ENCODE results near the gene ZDHHC17. TPM values are rescaled to one million over a fixed set of nuclear protein-coding genes. Genes with fewer than 3 reads are reported as not detected.

ZDHHC17 gene
- total RNA-seq, 1 donor = 46.0 TPM

- DNase-seq (ENCODE audit: low read depth in 2 of 3, low spot score in 2 of 3) = no peak
Observed at GRCh38 chr12:76811976-76812375, 48.1 kb downstream of the ZDHHC17 start.

- DNase-seq (ENCODE audit: low read depth in 2 of 3, low spot score in 2 of 3) = no peak
Observed at GRCh38 chr12:76813265-76813664, 49.4 kb downstream of the ZDHHC17 start.

- no peak for DNase-seq (ENCODE audit: low read depth in 2 of 3, low spot score in 2 of 3)
Observed at GRCh38 chr12:76813972-76814371, 50.1 kb downstream of the ZDHHC17 start.

GRCh38 chr12:76820888-76821482 lies 57.1 kb downstream of the ZDHHC17 start:
- DNase-seq (ENCODE audit: low read depth in 2 of 3, low spot score in 2 of 3) = no peak

- no peak for DNase-seq (ENCODE audit: low read depth in 2 of 3, low spot score in 2 of 3)
Observed at GRCh38 chr12:76830436-76830835, 66.5 kb downstream of the ZDHHC17 start.

- DNase-seq (ENCODE audit: low read depth in 2 of 3, low spot score in 2 of 3) = no peak
Observed at GRCh38 chr12:76836633-76837032, 72.7 kb downstream of the ZDHHC17 start.

- DNase-seq (ENCODE audit: low read depth in 2 of 3, low spot score in 2 of 3) = no peak
Observed at GRCh38 chr12:76847260-76847659, 83.3 kb downstream of the ZDHHC17 start.

GRCh38 chr12:76848132-76848531 lies 84.2 kb downstream of the ZDHHC17 start:
- DNase-seq (ENCODE audit: low read depth in 2 of 3, low spot score in 2 of 3) = no peak

GRCh38 chr12:76852106-76852505 lies 88.2 kb downstream of the ZDHHC17 start:
- DNase-seq (ENCODE audit: low read depth in 2 of 3, low spot score in 2 of 3) = no peak

GRCh38 chr12:76855271-76855670 lies 91.4 kb downstream of the ZDHHC17 start:
- DNase-seq (ENCODE audit: low read depth in 2 of 3, low spot score in 2 of 3) = no peak

GRCh38 chr12:76856018-76856644 lies 92.2 kb downstream of the ZDHHC17 start:
- no peak for DNase-seq (ENCODE audit: low read depth in 2 of 3, low spot score in 2 of 3)

GRCh38 chr12:76859611-76860010 lies 95.7 kb downstream of the ZDHHC17 start:
- peak in 2 of 3 donors; percentile 52 to 84 for DNase-seq (ENCODE audit: low read depth in 2 of 3, low spot score in 2 of 3)

GRCh38 chr12:76860256-76860655 lies 96.3 kb downstream of the ZDHHC17 start:
- DNase-seq (ENCODE audit: low read depth in 2 of 3, low spot score in 2 of 3) = peak in 1 of 3 donors; percentile 5

GRCh38 chr12:76863005-76863670 lies 99.2 kb downstream of the ZDHHC17 start:
- no peak for DNase-seq (ENCODE audit: low read depth in 2 of 3, low spot score in 2 of 3)

- DNase-seq (ENCODE audit: low read depth in 2 of 3, low spot score in 2 of 3) = no peak
Observed at GRCh38 chr12:76863837-76864236, 99.9 kb downstream of the ZDHHC17 start.

- DNase-seq (ENCODE audit: low read depth in 2 of 3, low spot score in 2 of 3) = no peak
Observed at GRCh38 chr12:76864791-76865400, 101.0 kb downstream of the ZDHHC17 start.

- DNase-seq (ENCODE audit: low read depth in 2 of 3, low spot score in 2 of 3) = no peak
Observed at GRCh38 chr12:76866151-76866567, 102.2 kb downstream of the ZDHHC17 start.

- no peak for DNase-seq (ENCODE audit: low read depth in 2 of 3, low spot score in 2 of 3)
Observed at GRCh38 chr12:76866726-76867125, 102.8 kb downstream of the ZDHHC17 start.

GRCh38 chr12:76871082-76871481 lies 107.2 kb downstream of the ZDHHC17 start:
- no peak for DNase-seq (ENCODE audit: low read depth in 2 of 3, low spot score in 2 of 3)

- no peak for DNase-seq (ENCODE audit: low read depth in 2 of 3, low spot score in 2 of 3)
Observed at GRCh38 chr12:76871742-76872141, 107.8 kb downstream of the ZDHHC17 start.

GRCh38 chr12:76872415-76872814 lies 108.5 kb downstream of the ZDHHC17 start:
- DNase-seq (ENCODE audit: low read depth in 2 of 3, low spot score in 2 of 3) = no peak

- no peak for DNase-seq (ENCODE audit: low read depth in 2 of 3, low spot score in 2 of 3)
Observed at GRCh38 chr12:76874027-76874426, 110.1 kb downstream of the ZDHHC17 start.

Data from hematopoietic multipotent progenitor cell (in vitro differentiated cells).